H9 (cell line): Measurements from ENCODE around the gene BIRC7. TPM values are rescaled to one million over a fixed set of nuclear protein-coding genes. Genes with fewer than 3 reads are reported as not detected.

Source experiments
- DNase-seq: peaks from one replicate; pipeline ENCODE4 v3.0.0-alpha.2; 2017
- H2AFZ ChIP-seq: one replicate; pipeline ENCODE4 v1.6.1; 2013; ENCODE audit warnings: mild to moderate bottlenecking, low read length, control low read depth, moderate library complexity
- H2AK5ac ChIP-seq: 2 replicates; pipeline ENCODE4 v1.6.1; 2013; ENCODE audit warnings: low read length, control low read depth, mixed read lengths; ENCODE audit not compliant: insufficient read length
- H2BK120ac ChIP-seq: one replicate; pipeline ENCODE4 v1.6.1; 2013; ENCODE audit warnings: low read depth, mild to moderate bottlenecking, low read length, control low read depth, inconsistent platforms; ENCODE audit not compliant: poor library complexity, severe bottlenecking
- H2BK12ac ChIP-seq: 2 replicates; pipeline ENCODE4 v1.6.1; 2013; ENCODE audit warnings: low read length, control low read depth, mixed read lengths, low read depth; ENCODE audit not compliant: insufficient read length
- H2BK15ac ChIP-seq: 2 replicates; pipeline ENCODE4 v1.6.1; 2013; ENCODE audit warnings: low read depth, low read length, control low read depth
- H2BK20ac ChIP-seq: one replicate; pipeline ENCODE4 v1.6.1; 2013; ENCODE audit warnings: low read depth, mild to moderate bottlenecking, low read length, control low read depth, inconsistent platforms; ENCODE audit not compliant: poor library complexity, severe bottlenecking
- H2BK5ac ChIP-seq: 2 replicates; pipeline ENCODE4 v1.6.1; 2013; ENCODE audit warnings: low read length, control low read depth, mixed read lengths; ENCODE audit not compliant: insufficient read length
- H3K14ac ChIP-seq: 2 replicates; pipeline ENCODE4 v1.6.1; 2013; ENCODE audit warnings: low read length, control low read depth; ENCODE audit not compliant: insufficient read depth
- H3K18ac ChIP-seq: 2 replicates; pipeline ENCODE4 v1.6.1; 2013; ENCODE audit warnings: low read depth, mild to moderate bottlenecking, mixed read lengths, low read length, control low read depth; ENCODE audit not compliant: insufficient read length
- H3K23ac ChIP-seq: 2 replicates; pipeline ENCODE4 v1.6.1; 2013; ENCODE audit warnings: low read length, control low read depth, mixed read lengths, low read depth; ENCODE audit not compliant: insufficient read length
- H3K23me2 ChIP-seq: 2 replicates; pipeline ENCODE4 v1.6.1; 2013; ENCODE audit warnings: low read depth, mild to moderate bottlenecking, mixed read lengths, low read length, control low read depth; ENCODE audit not compliant: insufficient read length, poor library complexity, severe bottlenecking
- H3K27ac ChIP-seq: 2 replicates; pipeline ENCODE4 v1.5.1; 2013; ENCODE audit warnings: low read length, control low read depth, mixed read lengths, low read depth; ENCODE audit not compliant: insufficient read length
- H3K27me3 ChIP-seq: 2 replicates; pipeline ENCODE4 v1.6.1; 2013; ENCODE audit warnings: low read length, control low read depth, inconsistent platforms; ENCODE audit not compliant: insufficient read depth
- H3K4ac ChIP-seq: 2 replicates; pipeline ENCODE4 v1.6.1; 2013; ENCODE audit warnings: low read depth, mild to moderate bottlenecking, control low read depth, inconsistent platforms, low read length, moderate library complexity
- H3K4me1 ChIP-seq: 2 replicates; pipeline ENCODE4 v1.6.1; 2013; ENCODE audit warnings: low read length, control low read depth, inconsistent platforms; ENCODE audit not compliant: insufficient read depth
- H3K4me2 ChIP-seq: 2 replicates; pipeline ENCODE4 v1.6.1; 2013; ENCODE audit warnings: low read length, control low read depth, mixed read lengths; ENCODE audit not compliant: insufficient read length, insufficient read depth
- H3K56ac ChIP-seq: 2 replicates; pipeline ENCODE4 v1.6.1; 2013; ENCODE audit warnings: low read depth, mild to moderate bottlenecking, mixed read lengths, low read length, control low read depth; ENCODE audit not compliant: insufficient read length
- H3K79me1 ChIP-seq: 2 replicates; pipeline ENCODE4 v1.6.1; 2013; ENCODE audit warnings: low read depth, mild to moderate bottlenecking, moderate library complexity, low read length, control low read depth, inconsistent platforms; ENCODE audit not compliant: insufficient read depth, poor library complexity, severe bottlenecking
- H3K79me2 ChIP-seq: 2 replicates; pipeline ENCODE4 v1.6.1; 2013; ENCODE audit warnings: low read length, control low read depth, inconsistent platforms; ENCODE audit not compliant: insufficient read depth
- H3K9ac ChIP-seq: 2 replicates; pipeline ENCODE4 v1.6.1; 2013; ENCODE audit warnings: low read length, control low read depth, mixed read lengths; ENCODE audit not compliant: insufficient read length; ENCODE audit errors: extremely low read depth
- H3K9me3 ChIP-seq: one replicate; pipeline ENCODE4 v1.6.1; 2013; ENCODE audit warnings: low read depth, low read length, inconsistent platforms; ENCODE audit not compliant: control insufficient read depth
- H3T11ph ChIP-seq: one replicate; pipeline ENCODE4 v1.6.1; 2013; ENCODE audit warnings: mild to moderate bottlenecking, low read length, control low read depth, inconsistent platforms
- H4K20me1 ChIP-seq: one replicate; pipeline ENCODE4 v1.6.1; 2013; ENCODE audit not compliant: control insufficient read depth, insufficient read length, insufficient read depth
- H4K5ac ChIP-seq: 2 replicates; pipeline ENCODE4 v1.6.1; 2013; ENCODE audit warnings: low read depth, mild to moderate bottlenecking, mixed read lengths, low read length, control low read depth; ENCODE audit not compliant: insufficient read length
- H4K8ac ChIP-seq: replicated peaks from 2 replicates; pipeline ENCODE4 v1.6.1; 2013; ENCODE audit warnings: low read length, control low read depth, mixed read lengths, low read depth; ENCODE audit not compliant: insufficient read length
- H4K91ac ChIP-seq: 2 replicates; pipeline ENCODE4 v1.6.1; 2013; ENCODE audit warnings: low read depth, mild to moderate bottlenecking, moderate library complexity, mixed read lengths, low read length, control low read depth; ENCODE audit not compliant: insufficient read length
- H3K27ac Mint-ChIP-seq, 3 experiments: 2 replicates in 2 of 3; 3 replicates in 1 of 3; pipeline ENCODE4 v1.8.0; 2020 to 2021; ENCODE audit warnings: mixed read lengths in 3 of 3, mild to moderate bottlenecking in 1 of 3, moderate library complexity in 1 of 3
- H3K27me3 Mint-ChIP-seq: 2 replicates; pipeline ENCODE4 v1.8.0; 2021; ENCODE audit warnings: low read depth, mild to moderate bottlenecking, moderate library complexity, mixed read lengths
- H3K36me3 Mint-ChIP-seq, 3 experiments: 2 replicates in 2 of 3; 3 replicates in 1 of 3; pipeline ENCODE4 v1.8.0; 2020 to 2021; ENCODE audit warnings: low read depth in 3 of 3, mixed read lengths in 3 of 3; ENCODE audit not compliant: insufficient read depth in 1 of 3
- H3K4me1 Mint-ChIP-seq, 2 experiments: 2 replicates each; pipeline ENCODE4 v1.8.0; 2020; ENCODE audit warnings: mixed read lengths in 2 of 2
- H3K4me3 Mint-ChIP-seq, 2 experiments: 2 replicates in 1 of 2; 3 replicates in 1 of 2; pipeline ENCODE4 v1.8.0; 2020 to 2021; ENCODE audit warnings: mild to moderate bottlenecking in 2 of 2, mixed read lengths in 2 of 2, moderate library complexity in 1 of 2
- H3K9me3 Mint-ChIP-seq, 2 experiments: 2 replicates in 1 of 2; 3 replicates in 1 of 2; pipeline ENCODE4 v1.8.0; 2020; ENCODE audit warnings: mild to moderate bottlenecking in 2 of 2, mixed read lengths in 2 of 2, moderate library complexity in 1 of 2
- CTCF ChIP-seq: fragments of 200-600 bp; sonication (generic); conservative IDR thresholded peaks from 3 replicates; pipeline ENCODE4 v1.8.0; 2021; ENCODE audit warnings: antibody characterized with exemption, mild to moderate bottlenecking
- WGBS: extraction: QIAGEN DNeasy Blood & Tissue Kit; methylation state at CpG from one replicate; pipeline ENCODE4 v1.1.7; 2013; ENCODE audit warnings: missing lambda C conversion rate, low lambda C conversion rate, mixed read lengths; ENCODE audit not compliant: insufficient read length; ENCODE audit errors: extremely low coverage; 5-methylcytosine and 5-hydroxymethylcytosine counted together
- total RNA-seq: library from RNA; stranded (reverse); gene quantifications from 2 replicates; pipeline ENCODE4 v1.2.1, GENCODE V29; 2021

The BIRC7 gene
- total RNA-seq, 1 experiment from 2014 or later = not detected

GRCh38 chr20:63256954-63257353 is 21.2 kb downstream of the BIRC7 start:
- Histone ChIP-seq H3K23ac (no peak overlapping the region), H3K79me2 (no peaks in the 10 kb centered on the region), H2BK15ac (no peak overlapping the region), H3K23me2 (peaks cover 15% of the 10 kb centered on the region), H2AFZ (no peak overlapping the region), H3K27me3 (peaks cover 4% of the 10 kb centered on the region; the same call in 1 of the 2 replicates), H2BK120ac (no peak overlapping the region), H3K9me3 (no peaks in the 10 kb centered on the region), H2AK5ac (no peak overlapping the region), H3K4ac (no peak overlapping the region), H3K4me1 (no peaks in the 10 kb centered on the region; the same call in 1 of the 2 replicates), H2BK5ac (no peak overlapping the region), H3K14ac (no peak overlapping the region), H2BK12ac (no peak overlapping the region), H3K79me1 (no peaks in the 10 kb centered on the region), H4K8ac (no peak overlapping the region), H4K5ac (no peak overlapping the region), H3K18ac (no peak overlapping the region), H3K56ac (no peak overlapping the region), H3K4me2 (no peak overlapping the region), H4K20me1 (no peaks in the 10 kb centered on the region), H2BK20ac (no peak overlapping the region), H3T11ph (no peak overlapping the region), H4K91ac (no peak overlapping the region), H3K9ac (no peak overlapping the region), H3K27ac (no peak overlapping the region)
- no peak for DNase-seq
- H3K27me3 Mint-ChIP-seq = peaks cover 48% of the 10 kb centered on the region
- no peaks in the 10 kb centered on the region; a peak in 2 of 5 replicates for H3K9me3 Mint-ChIP-seq
- no peaks in the 10 kb centered on the region for H3K36me3 Mint-ChIP-seq
- no peak for TF ChIP-seq CTCF
- peaks cover 30 to 31% of the 10 kb centered on the region in 2 experiments for H3K4me1 Mint-ChIP-seq
- peak overlapping the region in 1 of 2 experiments; percentile 12; a peak in 2 of 5 replicates for H3K4me3 Mint-ChIP-seq
- no peak overlapping the region for H3K27ac Mint-ChIP-seq
- no CpG with 5 or more reads among the region's 4 CpGs for WGBS
